ENCODE results near the gene CRB1. TPM values are rescaled to one million over a fixed set of nuclear protein-coding genes. Genes with fewer than 3 reads are reported as not detected.

CRB1 gene
- total and polyA plus RNA-seq, 8 donors, result 0.08 to 0.73 TPM; not detected in 6

DNA sequence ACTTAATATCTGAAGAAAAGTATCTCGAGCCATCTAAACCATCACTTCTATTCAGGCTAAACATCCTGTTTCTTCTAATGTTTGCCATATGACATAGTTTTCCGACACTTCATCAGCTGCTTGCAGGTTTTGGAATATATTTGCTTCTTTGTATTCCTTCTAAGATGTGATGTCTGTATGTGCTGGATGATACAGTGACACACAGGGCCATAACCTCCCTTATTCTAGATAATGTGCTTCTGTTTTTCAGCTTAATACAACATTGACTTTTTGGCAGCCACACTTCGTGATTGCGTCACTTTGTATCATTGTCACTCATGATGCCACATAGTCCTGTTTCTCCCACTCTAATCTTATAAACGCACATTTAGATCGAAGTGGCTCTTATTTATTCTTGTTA, 156.3 kb downstream of the CRB1 start:
- no peak for TF ChIP-seq POLR2AphosphoS5 (IDR thresholded peaks at IDR 0.05)
- TF ChIP-seq, protein P1, sequence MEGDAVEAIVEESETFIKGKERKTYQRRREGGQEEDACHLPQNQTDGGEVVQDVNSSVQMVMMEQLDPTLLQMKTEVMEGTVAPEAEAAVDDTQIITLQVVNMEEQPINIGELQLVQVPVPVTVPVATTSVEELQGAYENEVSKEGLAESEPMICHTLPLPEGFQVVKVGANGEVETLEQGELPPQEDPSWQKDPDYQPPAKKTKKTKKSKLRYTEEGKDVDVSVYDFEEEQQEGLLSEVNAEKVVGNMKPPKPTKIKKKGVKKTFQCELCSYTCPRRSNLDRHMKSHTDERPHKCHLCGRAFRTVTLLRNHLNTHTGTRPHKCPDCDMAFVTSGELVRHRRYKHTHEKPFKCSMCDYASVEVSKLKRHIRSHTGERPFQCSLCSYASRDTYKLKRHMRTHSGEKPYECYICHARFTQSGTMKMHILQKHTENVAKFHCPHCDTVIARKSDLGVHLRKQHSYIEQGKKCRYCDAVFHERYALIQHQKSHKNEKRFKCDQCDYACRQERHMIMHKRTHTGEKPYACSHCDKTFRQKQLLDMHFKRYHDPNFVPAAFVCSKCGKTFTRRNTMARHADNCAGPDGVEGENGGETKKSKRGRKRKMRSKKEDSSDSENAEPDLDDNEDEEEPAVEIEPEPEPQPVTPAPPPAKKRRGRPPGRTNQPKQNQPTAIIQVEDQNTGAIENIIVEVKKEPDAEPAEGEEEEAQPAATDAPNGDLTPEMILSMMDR (IDR thresholded peaks at IDR 0.05), result no peak
- TF ChIP-seq EP300 (IDR thresholded peaks at IDR 0.05), result no peak
- no peak for TF ChIP-seq POLR2A (IDR thresholded peaks at IDR 0.05)
- DNase-seq, result no peak
- H3K27me3 ChIP-seq, result no peaks in the 10 kb centered on the region
- no peak overlapping the region for H3K4me3 ChIP-seq
- no peaks in the 10 kb centered on the region for H3K36me3 ChIP-seq
- no peak overlapping the region for H3K27ac ChIP-seq
- intact Hi-C loops (cut with DNase I; ENCODE audit: low total_unique reads), result no loop called here
- H3K4me1 ChIP-seq, result no peaks in the 10 kb centered on the region
- 76 to 85% (median 84%) methylated on average over 6 of the region's 6 CpGs for WGBS, 5 donors
- no peaks in the 10 kb centered on the region for H3K9me3 ChIP-seq

DNA sequence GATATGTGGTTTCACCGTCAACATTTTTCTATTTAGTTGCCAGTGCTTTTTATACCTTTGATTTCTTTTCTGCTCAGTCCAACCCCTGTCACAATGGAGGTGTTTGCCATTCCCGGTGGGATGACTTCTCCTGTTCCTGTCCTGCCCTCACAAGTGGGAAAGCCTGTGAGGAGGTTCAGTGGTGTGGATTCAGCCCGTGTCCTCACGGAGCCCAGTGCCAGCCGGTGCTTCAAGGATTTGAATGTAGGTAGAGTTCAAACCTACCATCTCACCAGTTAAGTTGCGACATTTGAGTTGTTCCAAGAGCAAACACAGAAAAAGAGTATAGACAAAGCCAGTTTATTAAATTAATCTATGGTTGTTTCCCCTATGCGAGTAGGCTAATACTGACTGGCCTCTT, 161.3 kb downstream of the CRB1 start:
- Histone ChIP-seq H3K4me3 (no peak overlapping the region), H3K27ac (no peak overlapping the region), H3K27me3 (no peaks in the 10 kb centered on the region), H3K4me1 (no peaks in the 10 kb centered on the region), H3K9me3 (no peaks in the 10 kb centered on the region), H3K36me3 (no peaks in the 10 kb centered on the region)
- intact Hi-C loops (cut with DNase I; ENCODE audit: low total_unique reads), result no loop called here
- no peak for TF ChIP-seq POLR2A (IDR thresholded peaks at IDR 0.05)
- TF ChIP-seq, protein P1 (IDR thresholded peaks at IDR 0.05), result no peak
- no peak for TF ChIP-seq EP300 (IDR thresholded peaks at IDR 0.05)
- TF ChIP-seq POLR2AphosphoS5 (IDR thresholded peaks at IDR 0.05), result no peak
- no peak for DNase-seq
- WGBS, 5 donors, result 80 to 91% (median 84%) methylated on average over 7 of the region's 7 CpGs

DNA sequence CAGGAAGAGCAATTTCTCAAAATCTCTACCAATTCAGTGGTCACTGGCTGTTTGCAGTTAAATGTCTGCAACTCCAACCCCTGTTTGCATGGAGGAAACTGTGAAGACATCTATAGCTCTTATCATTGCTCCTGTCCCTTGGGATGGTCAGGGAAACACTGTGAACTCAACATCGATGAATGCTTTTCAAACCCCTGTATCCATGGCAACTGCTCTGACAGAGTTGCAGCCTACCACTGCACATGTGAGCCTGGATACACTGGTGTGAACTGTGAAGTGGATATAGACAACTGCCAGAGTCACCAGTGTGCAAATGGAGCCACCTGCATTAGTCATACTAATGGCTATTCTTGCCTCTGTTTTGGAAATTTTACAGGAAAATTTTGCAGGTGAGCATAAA, 167.2 kb downstream of the CRB1 start:
- no peaks in the 10 kb centered on the region for H3K4me1 ChIP-seq
- intact Hi-C loops (cut with DNase I; ENCODE audit: low total_unique reads), result no loop called here
- H3K36me3 ChIP-seq, result no peaks in the 10 kb centered on the region
- 13 to 31% (median 24%) methylated on average over 1 of the region's 1 CpG for WGBS, 5 donors
- no peaks in the 10 kb centered on the region for H3K9me3 ChIP-seq
- no peak overlapping the region for H3K4me3 ChIP-seq
- H3K27me3 ChIP-seq, result no peaks in the 10 kb centered on the region
- no peak for TF ChIP-seq POLR2AphosphoS5 (IDR thresholded peaks at IDR 0.05)
- H3K27ac ChIP-seq, result no peak overlapping the region
- no peak for DNase-seq

DNA sequence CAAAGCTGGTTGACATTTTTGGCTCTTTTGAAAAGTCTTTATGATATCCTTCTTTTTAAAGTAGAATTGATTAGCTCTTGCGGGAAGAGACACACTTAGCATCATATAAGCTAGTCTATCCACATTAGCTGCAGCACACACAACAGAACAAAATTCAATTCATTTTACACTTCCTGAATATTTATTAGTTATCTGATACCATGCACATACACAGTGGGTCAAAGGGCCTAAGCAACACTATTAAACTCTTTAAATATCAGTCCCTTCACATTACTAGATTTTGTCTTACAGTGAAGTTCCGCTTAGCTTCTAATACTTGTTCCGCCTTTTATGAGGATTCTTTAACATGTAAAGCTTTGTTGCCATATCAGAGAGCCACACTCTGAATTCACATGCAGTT, 169.5 kb downstream of the CRB1 start:
- no peaks in the 10 kb centered on the region for H3K4me1 ChIP-seq
- H3K27ac ChIP-seq, result no peak overlapping the region
- no peak for DNase-seq
- H3K4me3 ChIP-seq, result no peak overlapping the region
- H3K27me3 ChIP-seq, result no peaks in the 10 kb centered on the region
- no peaks in the 10 kb centered on the region for H3K9me3 ChIP-seq
- TF ChIP-seq POLR2A (IDR thresholded peaks at IDR 0.05), result no peak
- TF ChIP-seq POLR2AphosphoS5 (IDR thresholded peaks at IDR 0.05), result no peak
- TF ChIP-seq, protein P1 (IDR thresholded peaks at IDR 0.05), result no peak
- TF ChIP-seq EP300 (IDR thresholded peaks at IDR 0.05), result no peak
- H3K36me3 ChIP-seq, result no peaks in the 10 kb centered on the region
- 86 to 98% (median 90%) methylated on average over 3 of the region's 3 CpGs for WGBS, 5 donors
- intact Hi-C loops (cut with DNase I; ENCODE audit: low total_unique reads), result no loop called here

DNA sequence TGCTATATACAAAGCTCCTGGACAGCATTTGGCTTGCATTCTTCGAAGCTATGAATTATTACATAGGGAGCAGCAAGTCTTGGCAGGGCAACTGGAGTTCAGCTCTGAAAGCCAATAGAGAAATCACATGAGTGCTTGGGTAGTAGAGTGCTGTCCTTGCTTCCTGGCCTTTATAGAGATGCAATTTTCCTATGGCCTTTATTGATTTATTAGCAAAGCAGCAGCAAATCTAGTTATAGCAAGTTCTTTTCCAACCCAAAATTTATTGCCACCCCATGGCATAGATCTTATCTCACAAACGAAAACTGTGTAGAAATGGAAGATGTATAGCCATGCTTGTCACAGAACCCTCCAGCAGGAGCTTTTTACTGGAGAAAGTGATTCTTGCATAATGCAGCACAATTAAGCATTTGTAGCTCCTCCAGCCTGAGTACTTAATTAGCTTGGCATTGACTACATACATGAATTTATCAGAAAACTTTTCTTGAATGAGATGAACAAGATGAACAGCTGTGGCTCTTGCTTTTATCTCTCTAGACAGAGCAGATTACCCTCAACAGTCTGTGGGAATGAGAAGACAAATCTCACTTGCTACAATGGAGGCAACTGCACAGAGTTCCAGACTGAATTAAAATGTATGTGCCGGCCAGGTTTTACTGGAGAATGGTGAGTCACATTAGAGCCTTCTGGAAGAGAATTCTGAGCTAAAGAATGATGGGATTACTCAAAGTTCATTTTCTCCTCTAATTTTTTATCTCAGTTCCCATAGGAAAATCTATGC, 170.1 kb downstream of the CRB1 start:
- H3K36me3 ChIP-seq, result no peaks in the 10 kb centered on the region
- no peak overlapping the region for H3K4me3 ChIP-seq
- 29 to 52% (median 46%) methylated on average over 3 of the region's 3 CpGs for WGBS, 5 donors
- peak in 1 of 2 donors; percentile 37 for DNase-seq
- no peak overlapping the region for H3K27ac ChIP-seq
- TF ChIP-seq POLR2A (IDR thresholded peaks at IDR 0.05) (no peak), POLR2AphosphoS5 (IDR thresholded peaks at IDR 0.05) (no peak)
- TF ChIP-seq, protein P1 (IDR thresholded peaks at IDR 0.05), result no peak
- H3K4me1 ChIP-seq, result no peaks in the 10 kb centered on the region
- no peaks in the 10 kb centered on the region for H3K9me3 ChIP-seq
- H3K27me3 ChIP-seq, result no peaks in the 10 kb centered on the region
- intact Hi-C loops (cut with DNase I; ENCODE audit: low total_unique reads), result no loop called here
